Measurements from ENCODE around the gene OPCML.

The OPCML gene

DNA sequence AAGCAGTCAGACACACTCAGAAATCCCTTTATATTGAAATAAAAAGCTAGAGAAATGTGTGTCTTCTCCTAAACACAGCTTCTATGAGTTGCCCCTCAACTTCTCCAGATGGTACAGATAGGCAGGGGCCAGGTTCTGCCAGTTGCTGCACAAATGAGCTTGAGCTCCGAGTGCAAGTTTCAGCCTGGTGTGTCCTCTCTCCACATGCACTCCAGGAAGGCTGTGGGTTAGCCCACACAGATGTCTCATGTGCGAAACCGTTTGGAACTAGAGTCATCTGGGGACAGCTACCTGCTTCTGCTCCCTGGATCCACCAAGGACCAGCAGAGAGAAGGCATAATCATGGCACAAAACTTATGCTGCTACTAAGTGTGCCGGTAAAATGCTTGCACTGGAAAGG is 812.6 kb downstream of the OPCML start:
- no peak overlapping the region for H3K4me2 ChIP-seq
- H3K79me2 ChIP-seq (ENCODE audit: insufficient read depth, low read depth), result no peaks in the 10 kb centered on the region
- H3K4me3 ChIP-seq (IDR thresholded peaks at IDR 0.05; ENCODE audit: insufficient read depth, low read depth, low read length), result no peak overlapping the region
- H4K20me1 ChIP-seq (ENCODE audit: insufficient read depth), result no peaks in the 10 kb centered on the region
- TF ChIP-seq CTCF (conservative IDR thresholded peaks at IDR 0.05; ENCODE audit: low read depth, low read length), result no peak
- no peaks in the 10 kb centered on the region for H3K27me3 ChIP-seq (ENCODE audit: insufficient read depth, low read depth)
- no peak overlapping the region for H2AFZ ChIP-seq (ENCODE audit: low read depth)
- no peak overlapping the region for H3K27ac ChIP-seq
- no peaks in the 10 kb centered on the region for H3K36me3 ChIP-seq (ENCODE audit: insufficient read depth)
- no peaks in the 10 kb centered on the region for H3K4me1 ChIP-seq (ENCODE audit: low read depth, poor library complexity, severe bottlenecking)
- no peak overlapping the region for H3K9ac ChIP-seq

DNA sequence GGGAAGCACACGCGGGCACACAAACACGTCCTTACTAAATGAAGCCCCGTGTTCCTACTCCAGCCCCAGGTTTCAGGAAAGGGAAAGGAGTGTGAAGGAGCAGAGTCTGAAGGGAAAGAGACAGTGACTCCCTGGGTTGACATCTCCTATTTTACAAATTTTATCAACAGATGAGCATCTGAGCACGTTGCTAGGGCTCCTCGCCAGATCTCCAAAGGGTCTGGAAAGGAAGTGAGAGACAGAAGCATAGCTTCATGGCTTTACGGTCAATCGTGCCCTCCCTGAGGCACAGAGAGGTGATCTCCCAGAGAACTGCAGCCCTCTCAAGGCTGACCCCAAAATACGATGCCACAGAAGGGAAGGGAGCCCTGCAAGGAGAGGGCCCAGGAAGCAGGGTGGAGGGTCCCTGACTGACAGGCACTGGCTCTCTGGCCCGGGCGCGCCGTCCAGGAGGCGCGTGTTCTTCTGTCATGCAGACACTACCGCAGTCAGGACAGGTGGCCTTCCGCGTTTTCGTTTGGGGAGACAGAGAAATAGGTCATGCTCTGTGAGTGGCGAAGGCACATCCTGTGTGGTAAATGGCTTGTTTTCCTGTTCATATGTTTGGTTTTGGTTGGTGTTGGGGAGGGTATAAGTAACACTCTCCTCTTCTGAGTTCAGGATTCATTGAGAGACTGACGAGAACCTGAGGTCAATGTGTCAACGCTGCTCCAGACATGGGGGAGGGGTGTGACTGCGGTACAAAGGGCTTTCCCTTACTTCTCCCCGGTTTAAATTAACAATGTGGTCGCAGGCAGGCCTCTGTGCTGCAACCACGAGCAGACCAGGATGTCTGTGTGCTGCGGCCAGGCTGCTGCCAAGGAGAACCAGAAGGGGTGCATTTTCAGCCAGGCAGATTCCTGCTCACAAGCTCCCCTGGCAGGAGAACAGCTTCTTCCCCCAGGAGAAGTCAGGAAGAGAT is 813.3 kb downstream of the OPCML start:
- Histone ChIP-seq H3K36me3 (ENCODE audit: insufficient read depth) (no peaks in the 10 kb centered on the region), H3K27me3 (ENCODE audit: insufficient read depth, low read depth) (no peaks in the 10 kb centered on the region), H3K9ac (no peak overlapping the region), H4K20me1 (ENCODE audit: insufficient read depth) (no peaks in the 10 kb centered on the region), H3K4me3 (IDR thresholded peaks at IDR 0.05; ENCODE audit: insufficient read depth, low read depth, low read length) (no peak overlapping the region), H3K4me2 (no peak overlapping the region), H3K4me1 (ENCODE audit: low read depth, poor library complexity, severe bottlenecking) (no peaks in the 10 kb centered on the region), H2AFZ (ENCODE audit: low read depth) (no peak overlapping the region), H3K79me2 (ENCODE audit: insufficient read depth, low read depth) (no peaks in the 10 kb centered on the region), H3K27ac (no peak overlapping the region)
- TF ChIP-seq CTCF (conservative IDR thresholded peaks at IDR 0.05; ENCODE audit: low read depth, low read length), result no peak

GRCh38 chr11:132717824-132718223 is 814.5 kb downstream of the OPCML start:
- Histone ChIP-seq H2AFZ (ENCODE audit: low read depth) (no peak overlapping the region), H3K4me3 (IDR thresholded peaks at IDR 0.05; ENCODE audit: insufficient read depth, low read depth, low read length) (no peak overlapping the region), H3K27me3 (ENCODE audit: insufficient read depth, low read depth) (no peaks in the 10 kb centered on the region), H3K27ac (no peak overlapping the region), H3K9ac (no peak overlapping the region), H3K4me1 (ENCODE audit: low read depth, poor library complexity, severe bottlenecking) (no peaks in the 10 kb centered on the region), H3K79me2 (ENCODE audit: insufficient read depth, low read depth) (no peaks in the 10 kb centered on the region), H3K36me3 (ENCODE audit: insufficient read depth) (no peaks in the 10 kb centered on the region), H3K4me2 (no peak overlapping the region), H4K20me1 (ENCODE audit: insufficient read depth) (no peaks in the 10 kb centered on the region)
- TF ChIP-seq CTCF (conservative IDR thresholded peaks at IDR 0.05; ENCODE audit: low read depth, low read length), result no peak

- H4K20me1 ChIP-seq (ENCODE audit: insufficient read depth), result no peaks in the 10 kb centered on the region
- H3K27me3 ChIP-seq (ENCODE audit: insufficient read depth, low read depth), result no peaks in the 10 kb centered on the region
- H3K4me1 ChIP-seq (ENCODE audit: low read depth, poor library complexity, severe bottlenecking), result no peaks in the 10 kb centered on the region
These were observed 816.3 kb downstream of the OPCML start for GRCh38 chr11:132716037-132716436.

More at GRCh38 chr11:132716037-132716436, 816.3 kb downstream of the OPCML start:
- H3K27ac ChIP-seq, result no peak overlapping the region
- H3K4me3 ChIP-seq (IDR thresholded peaks at IDR 0.05; ENCODE audit: insufficient read depth, low read depth, low read length), result no peak overlapping the region
- H3K9ac ChIP-seq, result no peak overlapping the region
- H3K79me2 ChIP-seq (ENCODE audit: insufficient read depth, low read depth), result no peaks in the 10 kb centered on the region
- no peak for TF ChIP-seq CTCF (conservative IDR thresholded peaks at IDR 0.05; ENCODE audit: low read depth, low read length)
- H3K4me2 ChIP-seq, result no peak overlapping the region
- no peaks in the 10 kb centered on the region for H3K36me3 ChIP-seq (ENCODE audit: insufficient read depth)
- H2AFZ ChIP-seq (ENCODE audit: low read depth), result no peak overlapping the region

Data from KMS-11 (cell line).